Right renal cortex interstitium (tissue), 3 donors: ENCODE results near the gene MYLIP. TPM values are rescaled to one million over a fixed set of nuclear protein-coding genes. Genes with fewer than 3 reads are reported as not detected.

Source experiments
- DNase-seq, 3 donors: peaks; one replicate each; pipeline ENCODE4 v3.0.0-alpha.2; 2013; ENCODE audit warnings: low read depth in 3 of 3, low spot score in 2 of 3
- polyA plus RNA-seq, 3 donors: library from polyadenylated mRNA; unstranded; fragments of 120-200 nt; gene quantifications; one replicate each; pipeline ENCODE4 v1.2.1, GENCODE V29; 2013; ENCODE audit not compliant: insufficient read length in 3 of 3

MYLIP gene
- polyA plus RNA-seq, 3 donors: 51.3 to 56.5 (median 52.1) TPM

DNA sequence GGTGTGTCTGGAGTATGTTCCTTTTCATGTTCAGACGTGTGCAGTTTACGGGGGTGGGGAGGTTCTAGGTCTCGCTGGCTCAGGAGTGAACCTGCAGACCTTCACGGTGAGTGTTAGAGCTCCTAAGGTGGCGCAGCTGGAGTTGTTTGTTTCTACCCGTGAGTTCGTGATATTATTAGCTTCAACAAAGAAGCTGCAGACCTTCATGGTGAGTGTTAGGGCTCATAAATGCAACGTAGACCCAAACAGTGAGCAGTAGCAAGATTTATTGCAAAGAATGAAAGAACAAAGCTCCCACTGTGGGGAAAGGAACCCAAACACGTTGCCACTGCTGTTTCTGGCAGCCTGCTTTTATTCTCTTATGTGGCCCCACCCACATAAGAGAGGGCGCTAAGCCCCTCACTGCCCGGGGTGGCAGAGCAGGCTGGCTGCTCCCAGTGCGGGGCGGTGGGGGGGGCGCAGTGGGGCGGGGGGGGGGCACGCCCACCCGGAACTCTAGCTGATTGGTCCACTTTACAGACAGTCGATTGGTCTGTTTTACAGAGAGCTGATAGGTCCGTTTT is 68.2 kb downstream of the MYLIP start:
- DNase-seq: no peak

Other genes starting within 250 kb of the MYLIP start
- 10 to 100 TPM; 11.9 to 14.9 (median 12.8) TPM for gene GMPR, start 109.5 kb downstream of the MYLIP start, polyA plus RNA-seq